ENCODE measurements around the gene CC2D1A.

DNA sequence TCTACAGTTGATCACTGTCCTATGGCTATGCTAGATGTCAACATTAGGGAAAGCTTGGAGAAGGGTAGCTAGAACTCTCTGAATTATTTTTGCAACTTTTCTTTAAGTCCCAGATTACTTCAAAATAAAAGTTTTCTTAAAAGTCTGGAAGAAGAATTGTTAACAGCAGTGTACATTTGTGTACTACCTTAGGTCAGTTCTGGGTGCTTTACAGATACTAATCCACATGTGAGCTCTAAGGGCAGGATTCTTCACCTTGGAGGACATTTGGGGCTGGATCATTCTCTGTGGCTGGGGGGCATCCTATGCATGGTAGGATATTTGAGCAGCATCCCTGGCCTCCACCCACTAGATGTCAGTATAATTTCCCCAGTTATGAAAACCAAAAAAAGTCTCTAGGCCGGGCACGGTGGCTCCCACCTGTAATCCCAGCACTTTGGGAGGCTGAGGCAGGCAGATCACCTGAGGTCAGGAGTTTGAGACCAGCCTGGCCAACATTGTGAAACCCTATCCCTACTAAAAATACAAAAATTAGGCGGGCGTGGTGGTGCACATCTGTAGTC, 2.9 kb upstream of the CC2D1A start:
- TF ChIP-seq TAF1 (IDR thresholded peaks at IDR 0.05; ENCODE audit: low read depth, low read length) (no peak), POLR2A (IDR thresholded peaks at IDR 0.05; ENCODE audit: low read depth, low read length) (no peak), PAX5 (IDR thresholded peaks at IDR 0.05; ENCODE audit: insufficient read depth, low read length, severe bottlenecking) (no peak), POLR2AphosphoS5 (IDR thresholded peaks at IDR 0.05; ENCODE audit: low read depth, low read length) (no peak), SPI1 (IDR thresholded peaks at IDR 0.05; ENCODE audit: low read depth, low read length) (no peak)
